Measurements from ENCODE around the gene ADAMTS2. TPM values are rescaled to one million over a fixed set of nuclear protein-coding genes. Genes with fewer than 3 reads are reported as not detected.

ADAMTS2 gene
- total and polyA plus RNA-seq, 2 of the 8 experiments (the other 6 are each of a cell fraction or from before 2014, with no cell fraction given), result 6.6 to 7.3 TPM

- Histone ChIP-seq H3K4me2 (ENCODE audit: insufficient read depth in 1 of 2, low read depth in 2 of 2, low read length in 2 of 2) (no peak overlapping the region), H3K4me1 (replicated peaks in 1 of 4; ENCODE audit: control insufficient read depth in 3 of 4, insufficient read depth in 4 of 4, low read length in 3 of 4) (peaks cover 0 to 3% (median 0%) of the 10 kb centered on the region in 4 experiments; a peak in 2 of 7 replicates), H4K8ac (ENCODE audit: extremely low read depth, insufficient read depth, low read length) (no peak overlapping the region), H3K23ac (ENCODE audit: insufficient read length) (no peak overlapping the region), H4K91ac (replicated peaks; ENCODE audit: insufficient read length, low read length) (no peak overlapping the region), H3K18ac (ENCODE audit: extremely low read depth, low read length) (no peak overlapping the region), H3K79me1 (ENCODE audit: low read depth, low read length) (peaks cover 4% of the 10 kb centered on the region; the same call in 1 of the 2 replicates), H3K4me3 (ENCODE audit: extremely low read depth in 1 of 4, insufficient read depth in 2 of 4, low read depth in 3 of 4, low read length in 4 of 4) (no peak overlapping the region), H2BK20ac (ENCODE audit: low read length) (no peak overlapping the region), H3K27me3 (replicated peaks in 1 of 4; ENCODE audit: control insufficient read depth in 3 of 4, extremely low read depth in 1 of 4, insufficient read depth in 3 of 4, low read length in 3 of 4) (no peaks in the 10 kb centered on the region), H2AFZ (ENCODE audit: low read length) (no peak overlapping the region), H3K36me3 (ENCODE audit: control insufficient read depth in 2 of 4, insufficient read depth in 4 of 4, low read length in 3 of 4) (no peaks in the 10 kb centered on the region), H3K4ac (replicated peaks; ENCODE audit: insufficient read length, low read depth, low read length) (no peak overlapping the region), H2BK5ac (ENCODE audit: low read depth, low read length) (no peak overlapping the region; the same call in 1 of the 2 replicates), H2AK5ac (ENCODE audit: low read depth, low read length) (no peak overlapping the region), H3K14ac (ENCODE audit: insufficient read length) (no peak overlapping the region), H2BK120ac (replicated peaks; ENCODE audit: low read depth, low read length) (no peak overlapping the region), H4K5ac (ENCODE audit: insufficient read length, low read depth, low read length) (no peak overlapping the region), H2BK15ac (ENCODE audit: low read length) (no peak overlapping the region), H3K27ac (ENCODE audit: low read depth, low read length) (no peak overlapping the region), H3K9ac (replicated peaks in 1 of 4; ENCODE audit: extremely low read depth in 1 of 4, low read depth in 3 of 4, low read length in 3 of 4) (no peak overlapping the region), H3K23me2 (ENCODE audit: low read depth, low read length) (no peaks in the 10 kb centered on the region), H3K79me2 (ENCODE audit: control insufficient read depth in 1 of 2, insufficient read depth in 2 of 2, low read length in 2 of 2) (no peaks in the 10 kb centered on the region), H4K20me1 (replicated peaks in 1 of 2; ENCODE audit: control insufficient read depth in 1 of 2, insufficient read depth in 2 of 2, low read length in 2 of 2) (peaks cover 0 to 8% of the 10 kb centered on the region in 2 experiments), H3K9me3 (ENCODE audit: insufficient read depth in 2 of 2, low read depth in 1 of 2, low read length in 1 of 2) (peaks cover 0 to 3% of the 10 kb centered on the region in 2 experiments; a peak in 1 of 4 replicates), H2BK12ac (ENCODE audit: low read depth, low read length) (no peak overlapping the region), H3K56ac (replicated peaks; ENCODE audit: insufficient read length, low read depth, low read length) (no peak overlapping the region)
- CTCF ChIA-PET (ENCODE audit: partially characterized antibody), result interaction anchor here (0.8 kb wide), 1 partner anchor 17 kb away, joined by 3 read pairs; no protein-coding TSS in a partner anchor
- DNase-seq (ENCODE audit: low read depth in 1 of 2, low spot score in 2 of 2) (no peak), FAIRE-seq (no peak)
- TF ChIP-seq JUN (IDR thresholded peaks at IDR 0.05; ENCODE audit: low read depth, low read length), result no peak
- no peak for TF ChIP-seq ATF2 (IDR thresholded peaks at IDR 0.05; ENCODE audit: low read length)
- TF ChIP-seq RFX5 (IDR thresholded peaks at IDR 0.05; ENCODE audit: borderline replicate concordance, low read depth, low read length), result no peak
- no peak for TF ChIP-seq RBBP5 (IDR thresholded peaks at IDR 0.05; ENCODE audit: borderline replicate concordance, low read depth, low read length)
- no peak for TF ChIP-seq CBX8 (IDR thresholded peaks at IDR 0.05; ENCODE audit: borderline replicate concordance, low read depth, low read length)
- no peak for TF ChIP-seq ZNF274 (IDR thresholded peaks at IDR 0.05; ENCODE audit: borderline replicate concordance, extremely low read depth, low read length)
- TF ChIP-seq SIN3A (conservative IDR thresholded peaks at IDR 0.05 in 1 of 2, IDR thresholded peaks at IDR 0.05 in 1 of 2; ENCODE audit: low read depth in 1 of 2, low read length in 2 of 2), result no peak
- TF ChIP-seq KDM4A (IDR thresholded peaks at IDR 0.05; ENCODE audit: low read depth, low read length, severe bottlenecking), result no peak
- POLR2A ChIA-PET (ENCODE audit: partially characterized antibody), result no interaction called here
- WGBS, 2 experiments (ENCODE audit: extremely low coverage in 1 of 2, insufficient coverage in 1 of 2, insufficient read length in 1 of 2, insufficient replicate concordance in 2 of 2, low coverage in 1 of 2, low lambda C conversion rate in 2 of 2, missing lambda C conversion rate in 1 of 2), result 97% methylated on average over 6 of the region's 6 CpGs; no CpG with 5 or more reads in 1 of the 2 experiments
These were observed 28.3 kb downstream of the ADAMTS2 start for GRCh38 chr5:179316982-179317381.
